ENCODE results near the gene ATL3. TPM values are rescaled to one million over a fixed set of nuclear protein-coding genes. Genes with fewer than 3 reads are reported as not detected.

Gene ATL3
- total and polyA plus RNA-seq, 7 experiments from 2014 or later: 13.8 to 33.3 (median 26.8) TPM

- H3K27me3 ChIP-seq (ENCODE audit: control insufficient read depth in 2 of 2, insufficient read depth in 2 of 2, low read length in 2 of 2): no peaks in the 10 kb centered on the region
- ChIA-PET CTCF (no interaction called here), POLR2A (no interaction called here)
- no peak overlapping the region for H3K4me3 ChIP-seq (ENCODE audit: low read length)
- no peak overlapping the region for H3K27ac ChIP-seq (ENCODE audit: low read depth, low read length)
- intact Hi-C loops (cut with micrococcal nuclease): no loop called here
- DNase-seq (no peak), ATAC-seq (no peak)
- H3K27ac Mint-ChIP-seq: no peak overlapping the region
- no peaks in the 10 kb centered on the region for H3K27me3 Mint-ChIP-seq
- H3K9me3 Mint-ChIP-seq: no peaks in the 10 kb centered on the region
- no peaks in the 10 kb centered on the region for H3K36me3 ChIP-seq (ENCODE audit: control insufficient read depth in 2 of 3, insufficient read depth in 3 of 3, low read length in 3 of 3)
- H3K4me3 Mint-ChIP-seq: no peak overlapping the region
- peaks cover 0 to 17% (median 0%) of the 10 kb centered on the region in 5 donors for H3K36me3 Mint-ChIP-seq
- H3K4me1 ChIP-seq (ENCODE audit: control insufficient read depth in 2 of 2, insufficient read depth in 2 of 2, low read length in 2 of 2): no peaks in the 10 kb centered on the region
- peaks cover 0 to 9% (median 4%) of the 10 kb centered on the region in 7 donors for H3K4me1 Mint-ChIP-seq
- H3K9me3 ChIP-seq (ENCODE audit: control insufficient read depth in 2 of 3, low read length in 3 of 3): no peaks in the 10 kb centered on the region
Observed at GRCh38 chr11:63711838-63712237, 40.7 kb upstream of the ATL3 start.

- ATAC-seq: no peak
- Histone ChIP-seq H3K4me1 (ENCODE audit: control insufficient read depth in 2 of 2, insufficient read depth in 2 of 2, low read length in 2 of 2) (no peaks in the 10 kb centered on the region), H3K36me3 (ENCODE audit: control insufficient read depth in 2 of 3, insufficient read depth in 3 of 3, low read length in 3 of 3) (no peaks in the 10 kb centered on the region), H3K9me3 (ENCODE audit: control insufficient read depth in 2 of 3, low read length in 3 of 3) (no peaks in the 10 kb centered on the region), H3K27ac (ENCODE audit: low read depth, low read length) (no peak overlapping the region), H3K4me3 (ENCODE audit: low read length) (no peak overlapping the region), H3K27me3 (ENCODE audit: control insufficient read depth in 2 of 2, insufficient read depth in 2 of 2, low read length in 2 of 2) (no peaks in the 10 kb centered on the region)
- Mint-ChIP-seq H3K9me3 (no peaks in the 10 kb centered on the region), H3K4me3 (no peak overlapping the region), H3K36me3 (peaks cover 0 to 17% (median 0%) of the 10 kb centered on the region in 5 donors), H3K4me1 (peaks cover 0 to 9% (median 4%) of the 10 kb centered on the region in 7 donors), H3K27ac (peak overlapping the region in 2 of 9 donors; percentile 16 to 25), H3K27me3 (no peaks in the 10 kb centered on the region)
- CTCF ChIA-PET: no interaction called here
- intact Hi-C loops (cut with micrococcal nuclease): no loop called here
- POLR2A ChIA-PET: no interaction called here
- no peak for DNase-seq
Observed at GRCh38 chr11:63710476-63711217, 39.5 kb upstream of the ATL3 start.

- Mint-ChIP-seq H3K27me3 (no peaks in the 10 kb centered on the region), H3K4me1 (peaks cover 0 to 11% (median 4%) of the 10 kb centered on the region in 7 donors), H3K36me3 (peaks cover 0 to 9% (median 0%) of the 10 kb centered on the region in 5 donors), H3K4me3 (no peak overlapping the region), H3K27ac (no peak overlapping the region), H3K9me3 (no peaks in the 10 kb centered on the region)
- ChIA-PET CTCF (no interaction called here), POLR2A (no interaction called here)
- DNase-seq (no peak), ATAC-seq (no peak)
- Histone ChIP-seq H3K27ac (ENCODE audit: low read depth, low read length) (no peak overlapping the region), H3K27me3 (ENCODE audit: control insufficient read depth in 2 of 2, insufficient read depth in 2 of 2, low read length in 2 of 2) (no peaks in the 10 kb centered on the region), H3K36me3 (ENCODE audit: control insufficient read depth in 2 of 3, insufficient read depth in 3 of 3, low read length in 3 of 3) (no peaks in the 10 kb centered on the region), H3K4me3 (ENCODE audit: low read length) (no peak overlapping the region), H3K4me1 (ENCODE audit: control insufficient read depth in 2 of 2, insufficient read depth in 2 of 2, low read length in 2 of 2) (no peaks in the 10 kb centered on the region), H3K9me3 (ENCODE audit: control insufficient read depth in 2 of 3, low read length in 3 of 3) (no peaks in the 10 kb centered on the region)
- intact Hi-C loops (cut with micrococcal nuclease): no loop called here
Observed at GRCh38 chr11:63709336-63709884, 38.2 kb upstream of the ATL3 start.

GRCh38 chr11:63708764-63709163, 37.6 kb upstream of the ATL3 start:
- Mint-ChIP-seq H3K36me3 (peaks cover 0 to 8% (median 0%) of the 10 kb centered on the region in 5 donors), H3K4me3 (no peak overlapping the region), H3K27ac (no peak overlapping the region), H3K9me3 (no peaks in the 10 kb centered on the region), H3K4me1 (peaks cover 0 to 11% (median 4%) of the 10 kb centered on the region in 7 donors), H3K27me3 (no peaks in the 10 kb centered on the region)
- POLR2A ChIA-PET: no interaction called here
- DNase-seq (no peak), ATAC-seq (no peak)
- intact Hi-C loops (cut with micrococcal nuclease): no loop called here
- no peaks in the 10 kb centered on the region for H3K9me3 ChIP-seq (ENCODE audit: control insufficient read depth in 2 of 3, low read length in 3 of 3)
- no peak overlapping the region for H3K4me3 ChIP-seq (ENCODE audit: low read length)
- CTCF ChIA-PET: no interaction called here
- no peaks in the 10 kb centered on the region for H3K27me3 ChIP-seq (ENCODE audit: control insufficient read depth in 2 of 2, insufficient read depth in 2 of 2, low read length in 2 of 2)
- H3K27ac ChIP-seq (ENCODE audit: low read depth, low read length): no peak overlapping the region
- no peaks in the 10 kb centered on the region for H3K4me1 ChIP-seq (ENCODE audit: control insufficient read depth in 2 of 2, insufficient read depth in 2 of 2, low read length in 2 of 2)
- H3K36me3 ChIP-seq (ENCODE audit: control insufficient read depth in 2 of 3, insufficient read depth in 3 of 3, low read length in 3 of 3): no peaks in the 10 kb centered on the region

- POLR2A ChIA-PET: interaction anchor here (0.6 kb wide), 1 partner anchor 15 kb away, joined by 4 read pairs; no protein-coding TSS in a partner anchor
- Mint-ChIP-seq H3K27me3 (no peaks in the 10 kb centered on the region), H3K36me3 (peaks cover 0 to 6% (median 4%) of the 10 kb centered on the region in 5 donors), H3K27ac (no peak overlapping the region), H3K9me3 (no peaks in the 10 kb centered on the region), H3K4me1 (peaks cover 0 to 14% (median 5%) of the 10 kb centered on the region in 7 donors), H3K4me3 (no peak overlapping the region)
- DNase-seq: no peak
- H3K27me3 ChIP-seq (ENCODE audit: control insufficient read depth in 2 of 2, insufficient read depth in 2 of 2, low read length in 2 of 2): no peaks in the 10 kb centered on the region
- no peak overlapping the region for H3K4me3 ChIP-seq (ENCODE audit: low read length)
- CTCF ChIA-PET: no interaction called here
- no peaks in the 10 kb centered on the region for H3K9me3 ChIP-seq (ENCODE audit: control insufficient read depth in 2 of 3, low read length in 3 of 3)
- H3K36me3 ChIP-seq (ENCODE audit: control insufficient read depth in 2 of 3, insufficient read depth in 3 of 3, low read length in 3 of 3): no peaks in the 10 kb centered on the region
- H3K27ac ChIP-seq (ENCODE audit: low read depth, low read length): no peak overlapping the region
- H3K4me1 ChIP-seq (ENCODE audit: control insufficient read depth in 2 of 2, insufficient read depth in 2 of 2, low read length in 2 of 2): no peaks in the 10 kb centered on the region
- ATAC-seq: no peak
- intact Hi-C loops (cut with micrococcal nuclease): no loop called here
Observed at GRCh38 chr11:63705526-63705925, 34.4 kb upstream of the ATL3 start.

- H3K36me3 Mint-ChIP-seq: peaks cover 0 to 22% (median 12%) of the 10 kb centered on the region in 5 donors
- POLR2A ChIA-PET: no interaction called here
- no peak overlapping the region for H3K27ac Mint-ChIP-seq
- ATAC-seq (no peak), DNase-seq (no peak)
- no peaks in the 10 kb centered on the region for H3K27me3 Mint-ChIP-seq
- no peak overlapping the region for H3K27ac ChIP-seq (ENCODE audit: low read depth, low read length)
- no peaks in the 10 kb centered on the region for H3K9me3 Mint-ChIP-seq
- H3K9me3 ChIP-seq (ENCODE audit: control insufficient read depth in 2 of 3, low read length in 3 of 3): no peaks in the 10 kb centered on the region
- H3K4me1 Mint-ChIP-seq: peaks cover 2 to 21% (median 14%) of the 10 kb centered on the region in 7 donors
- CTCF ChIA-PET: no interaction called here
- H3K4me1 ChIP-seq (ENCODE audit: control insufficient read depth in 2 of 2, insufficient read depth in 2 of 2, low read length in 2 of 2): no peaks in the 10 kb centered on the region
- no peaks in the 10 kb centered on the region for H3K36me3 ChIP-seq (ENCODE audit: control insufficient read depth in 2 of 3, insufficient read depth in 3 of 3, low read length in 3 of 3)
- no peaks in the 10 kb centered on the region for H3K27me3 ChIP-seq (ENCODE audit: control insufficient read depth in 2 of 2, insufficient read depth in 2 of 2, low read length in 2 of 2)
- H3K4me3 ChIP-seq (ENCODE audit: low read length): no peak overlapping the region
- no peak overlapping the region for H3K4me3 Mint-ChIP-seq
- intact Hi-C loops (cut with micrococcal nuclease): no loop called here
Observed at GRCh38 chr11:63699896-63700295, 28.7 kb upstream of the ATL3 start.

Measured in naive thymus-derived CD4-positive, alpha-beta T cell (primary cell).